IMR-90 (cell line): ENCODE results near the gene CST3. TPM values are rescaled to one million over a fixed set of nuclear protein-coding genes. Genes with fewer than 3 reads are reported as not detected.

Source experiments
- ATAC-seq: fragments of 200-7000 bp; cut with Tn5 transposase; 2 replicates; pipeline ENCODE4 v1.9.1; 2020; ENCODE audit warnings: low read depth, mild to moderate bottlenecking, moderate library complexity
- BruUV-seq: library from RNA; stranded (reverse); fragments of 400-500 nt; replicated peaks from 2 replicates; lab custom pipeline; 2021; lab: Mats Ljungman, UMichigan
- CTCF ChIA-PET: fragments of 300-600 bp; formaldehyde crosslinking; extraction: SDS; loops from one replicate; lab custom pipeline; 2021; ENCODE audit warnings: antibody characterized with exemption; lab: Yijun Ruan, JAX
- POLR2A ChIA-PET: fragments of 300-600 bp; sonication (Branson Sonifier 250); formaldehyde crosslinking; loops from one replicate; lab custom pipeline; 2022; ENCODE audit warnings: antibody characterized with exemption; ENCODE audit not compliant: unreplicated experiment; lab: Charles Lee
- DNase-seq: peaks from one replicate; pipeline ENCODE4 v3.0.0; 2013
- H2AFZ ChIP-seq: replicated peaks from 2 replicates; pipeline ENCODE3; 2013; ENCODE audit warnings: low read length, mild to moderate bottlenecking; ENCODE audit not compliant: poor library complexity
- H2AK5ac ChIP-seq: 2 replicates; pipeline ENCODE4 v1.6.1; 2013; ENCODE audit warnings: low read depth, low read length, inconsistent platforms
- H2AK9ac ChIP-seq: replicated peaks from 2 replicates; pipeline ENCODE3; 2013; ENCODE audit warnings: mild to moderate bottlenecking, low read depth, low read length, moderate library complexity; ENCODE audit not compliant: poor library complexity
- H2BK120ac ChIP-seq: 2 replicates; pipeline ENCODE4 v1.6.1; 2013; ENCODE audit warnings: low read depth, low read length, inconsistent platforms
- H2BK15ac ChIP-seq: 3 replicates; pipeline ENCODE4 v1.6.1; 2013; ENCODE audit warnings: low read depth, low read length, inconsistent platforms
- H2BK20ac ChIP-seq: 2 replicates; pipeline ENCODE4 v1.6.1; 2013; ENCODE audit warnings: low read depth, mild to moderate bottlenecking, inconsistent platforms, low read length, moderate library complexity
- H2BK5ac ChIP-seq: 2 replicates; pipeline ENCODE4 v1.6.1; 2013; ENCODE audit warnings: mild to moderate bottlenecking, low read depth, low read length, inconsistent platforms; ENCODE audit not compliant: poor library complexity, severe bottlenecking
- H3K14ac ChIP-seq: replicated peaks from 2 replicates; pipeline ENCODE4 v1.6.1; 2013; ENCODE audit warnings: low read depth, low read length, inconsistent platforms
- H3K18ac ChIP-seq: 2 replicates; pipeline ENCODE4 v1.6.1; 2013; ENCODE audit warnings: low read depth, low read length, control low read depth
- H3K23ac ChIP-seq: 2 replicates; pipeline ENCODE4 v1.6.1; 2013; ENCODE audit warnings: low read depth, low read length, inconsistent platforms
- H3K27ac ChIP-seq: 2 replicates; pipeline ENCODE4 v1.5.1; 2013; ENCODE audit warnings: mild to moderate bottlenecking, control low read depth, low read length; ENCODE audit not compliant: insufficient read depth
- H3K27me3 ChIP-seq: 2 replicates; pipeline ENCODE4 v1.6.1; 2013; ENCODE audit warnings: low read length; ENCODE audit not compliant: control insufficient read depth, insufficient read depth
- H3K36me3 ChIP-seq: 2 replicates; pipeline ENCODE4 v1.6.1; 2013; ENCODE audit warnings: low read length, mixed read lengths; ENCODE audit not compliant: control insufficient read depth, insufficient read depth
- H3K4ac ChIP-seq: 2 replicates; pipeline ENCODE4 v1.6.1; 2013; ENCODE audit warnings: low read depth, low read length, inconsistent platforms
- H3K4me1 ChIP-seq: 2 replicates; pipeline ENCODE4 v1.6.1; 2013; ENCODE audit warnings: low read length, mixed read lengths; ENCODE audit not compliant: control insufficient read depth, insufficient read depth
- H3K4me2 ChIP-seq: 2 replicates; pipeline ENCODE4 v1.6.1; 2013; ENCODE audit warnings: low read depth, mild to moderate bottlenecking, control low read depth, low read length, moderate library complexity
- H3K4me3 ChIP-seq: 2 replicates; pipeline ENCODE4 v1.5.1; 2013; ENCODE audit warnings: low read depth, mild to moderate bottlenecking, control low read depth, low read length, moderate library complexity; ENCODE audit not compliant: insufficient read depth
- H3K56ac ChIP-seq: 2 replicates; pipeline ENCODE4 v1.6.1; 2013; ENCODE audit warnings: low read length, inconsistent platforms; ENCODE audit not compliant: insufficient read depth; ENCODE audit errors: extremely low read depth
- H3K79me1 ChIP-seq, 2 experiments: 2 replicates each; pipeline ENCODE4 v1.6.1; 2013; ENCODE audit warnings: low read length in 2 of 2, inconsistent platforms in 1 of 2, low read depth in 1 of 2
- H3K9ac ChIP-seq: 2 replicates; pipeline ENCODE4 v1.6.1; 2013; ENCODE audit warnings: low read depth, low read length, control low read depth
- H3K9me1 ChIP-seq: 2 replicates; pipeline ENCODE4 v1.6.1; 2013; ENCODE audit warnings: low read length, inconsistent platforms; ENCODE audit not compliant: insufficient read depth
- H3K9me3 ChIP-seq: 2 replicates; pipeline ENCODE4 v1.6.1; 2013; ENCODE audit warnings: low read length; ENCODE audit not compliant: control insufficient read depth, insufficient read depth
- H4K20me1 ChIP-seq: 2 replicates; pipeline ENCODE4 v1.6.1; 2013; ENCODE audit warnings: low read length, inconsistent platforms; ENCODE audit not compliant: insufficient read depth
- H4K5ac ChIP-seq: 2 replicates; pipeline ENCODE4 v1.6.1; 2013; ENCODE audit warnings: mild to moderate bottlenecking, low read depth, low read length, control low read depth
- H4K8ac ChIP-seq, 2 experiments: 2 replicates each; pipeline ENCODE4 v1.6.1; 2013; ENCODE audit warnings: low read depth in 2 of 2, low read length in 2 of 2, control low read depth in 1 of 2, inconsistent platforms in 1 of 2
- H4K91ac ChIP-seq: 2 replicates; pipeline ENCODE4 v1.6.1; 2013; ENCODE audit warnings: low read depth, low read length, inconsistent platforms; ENCODE audit not compliant: insufficient read depth
- CEBPB ChIP-seq: IDR thresholded peaks from 2 replicates; pipeline ENCODE4 v1.6.1; 2012; ENCODE audit warnings: low read depth, low read length, improper control_type of control experiment
- CHD1 ChIP-seq: IDR thresholded peaks from 2 replicates; pipeline ENCODE4 v1.6.1; 2012; ENCODE audit warnings: low read depth, low read length, improper control_type of control experiment
- CTCF ChIP-seq: conservative IDR thresholded peaks from 2 replicates; pipeline ENCODE4 v1.5.1; 2012; ENCODE audit warnings: mild to moderate bottlenecking, low read depth, low read length, improper control_type of control experiment
- ELK1 ChIP-seq: fragments of 150-350 bp; IDR thresholded peaks from 2 replicates; pipeline ENCODE4 v1.6.1; 2016; ENCODE audit warnings: low read depth, mild to moderate bottlenecking, low read length, moderate library complexity, borderline replicate concordance
- FOS ChIP-seq: fragments of 150-350 bp; IDR thresholded peaks from 2 replicates; pipeline ENCODE4 v1.6.1; 2016; ENCODE audit warnings: low read depth, low read length
- MAFK ChIP-seq: IDR thresholded peaks from 2 replicates; pipeline ENCODE4 v1.6.1; 2012; ENCODE audit warnings: low read depth, low read length, improper control_type of control experiment
- MAZ ChIP-seq: IDR thresholded peaks from 2 replicates; pipeline ENCODE4 v1.6.1; 2012; ENCODE audit warnings: low read depth, mild to moderate bottlenecking, low read length, improper control_type of control experiment, moderate library complexity, borderline replicate concordance
- MXI1 ChIP-seq: IDR thresholded peaks from 2 replicates; pipeline ENCODE4 v1.6.1; 2012; ENCODE audit warnings: low read depth, mild to moderate bottlenecking, low read length, moderate library complexity, borderline replicate concordance
- NFE2L2 ChIP-seq: fragments of 150-350 bp; IDR thresholded peaks from 2 replicates; pipeline ENCODE4 v1.6.1; 2016; ENCODE audit warnings: low read depth, mild to moderate bottlenecking, low read length
- POLR2A ChIP-seq: IDR thresholded peaks from 2 replicates; pipeline ENCODE4 v1.6.1; 2012; ENCODE audit warnings: mild to moderate bottlenecking, low read depth, low read length
- RCOR1 ChIP-seq: IDR thresholded peaks from 2 replicates; pipeline ENCODE4 v1.6.1; 2012; ENCODE audit warnings: mild to moderate bottlenecking, low read length, improper control_type of control experiment; ENCODE audit not compliant: insufficient replicate concordance
- RFX5 ChIP-seq: IDR thresholded peaks from 2 replicates; pipeline ENCODE4 v1.8.0; 2012; ENCODE audit warnings: low read depth, mild to moderate bottlenecking, low read length, moderate library complexity
- SMC3 ChIP-seq: fragments of 150-350 bp; IDR thresholded peaks from 2 replicates; pipeline ENCODE4 v1.6.1; 2016; ENCODE audit warnings: low read depth, mild to moderate bottlenecking, antibody characterized with exemption, low read length, moderate library complexity
- WGBS, 2 experiments: methylation state at CpG; one replicate each; pipeline versions ENCODE4 v1.1.5 to v1.1.7; 2013; ENCODE audit warnings: missing lambda C conversion rate in 2 of 2; ENCODE audit not compliant: insufficient read length in 1 of 2; ENCODE audit errors: extremely low coverage in 2 of 2; 5-methylcytosine and 5-hydroxymethylcytosine counted together
- dilution Hi-C: fragments of 300-500 bp; cut with HindIII; formaldehyde crosslinking; loops from one replicate; pipeline ENCODE4 v1.14.3; 2018; ENCODE audit warnings: low sequenced_read_pairs; ENCODE audit not compliant: unreplicated experiment
- in situ Hi-C: fragments of 300-500 bp; cut with MboI; formaldehyde crosslinking; loops from 3 replicates; pipeline ENCODE4 v1.14.3; 2019; ENCODE audit warnings: low sequenced_read_pairs, inconsistent platforms, mixed read lengths
- intact Hi-C: fragments of 100-400 bp; cut with micrococcal nuclease; formaldehyde crosslinking; loops from 2 replicates; pipeline ENCODE4 v1.10.0; 2022
- polyA plus RNA-seq, 3 experiments: library from polyadenylated mRNA; depleted of rRNA; stranded (reverse); fragments of >200 nt; gene quantifications; 2 replicates each; pipeline ENCODE4 v1.2.3, GENCODE V29; 2012; ENCODE audit warnings: low replicate concordance in 1 of 3
- total RNA-seq: library from RNA; depleted of rRNA; stranded (reverse); fragments of >200 nt; gene quantifications from 2 replicates; pipeline ENCODE4 v1.2.3, GENCODE V29; 2012

CST3 gene
- total and polyA plus RNA-seq, 2 of the 4 experiments (the other 2 are of a cell fraction), result 26.0 to 471 TPM

- in situ Hi-C loops, result loop anchor here (10.0 kb wide), 1 partner anchor 327 kb away; no protein-coding TSS in a partner anchor
- Histone ChIP-seq H3K56ac (no peak overlapping the region), H2BK120ac (no peak overlapping the region), H4K5ac (no peak overlapping the region), H2AK5ac (no peak overlapping the region), H3K14ac (no peak overlapping the region), H3K27ac (no peak overlapping the region), H4K8ac (no peak overlapping the region), H2BK5ac (no peak overlapping the region), H3K4me3 (no peak overlapping the region), H2AFZ (no peak overlapping the region), H3K18ac (no peak overlapping the region), H4K91ac (no peak overlapping the region), H3K9ac (no peak overlapping the region), H3K9me1 (no peaks in the 10 kb centered on the region), H3K9me3 (no peaks in the 10 kb centered on the region), H3K79me1 (no peaks in the 10 kb centered on the region), H3K36me3 (no peaks in the 10 kb centered on the region), H2BK15ac (no peak overlapping the region), H3K4me1 (no peaks in the 10 kb centered on the region), H3K23ac (no peak overlapping the region), H2BK20ac (no peak overlapping the region), H3K4me2 (no peak overlapping the region), H3K27me3 (peaks cover 8% of the 10 kb centered on the region), H4K20me1 (no peaks in the 10 kb centered on the region), H3K4ac (no peak overlapping the region), H2AK9ac (no peak overlapping the region)
- 87% methylated on average over 3 of the region's 7 CpGs; no CpG with 5 or more reads in 1 of the 2 experiments for WGBS, 2 experiments
- intact Hi-C loops, result loop anchor here (1.0 to 10.0 kb wide), 4 partner anchors 57 to 433 kb away; no protein-coding TSS in a partner anchor
- dilution Hi-C loops, result no loop called here
- POLR2A ChIA-PET, result no interaction called here
- DNase-seq (no peak), ATAC-seq (no peak)
- CTCF ChIA-PET, result interaction anchor here (0.8 to 1.2 kb wide), 4 partner anchors 7 to 329 kb away, joined by 3 to 5 read pairs (median 4); no protein-coding TSS in a partner anchor
- no peak for TF ChIP-seq CHD1
- no peak for TF ChIP-seq NFE2L2
- TF ChIP-seq RFX5, result no peak
- TF ChIP-seq ELK1, result no peak
- TF ChIP-seq RCOR1, result no peak
- no peak for TF ChIP-seq CTCF
- TF ChIP-seq MXI1, result no peak
- TF ChIP-seq MAFK, result no peak
- TF ChIP-seq MAZ, result no peak
- no peak for TF ChIP-seq CEBPB
- no peak for TF ChIP-seq FOS
- no peak for TF ChIP-seq POLR2A
- TF ChIP-seq SMC3, result no peak
- BruUV-seq, result no TSS peak
Measured at GRCh38 chr20:23667666-23668065, 29.9 kb upstream of the CST3 start.
